GM12874 (cell line): ENCODE data around the gene ZNF710.
A peak's percentile ranks its signal among the peaks of the same experiment; 100 is the strongest.

Experiments
- CTCF ChIP-seq: IDR thresholded peaks from 2 replicates; pipeline ENCODE4 v1.5.1; 2011; ENCODE audit warnings: low read depth, mild to moderate bottlenecking, control low read depth, low read length, moderate library complexity; ENCODE audit not compliant: insufficient read depth

The ZNF710 gene

GRCh38 chr15:90064911-90065681 is 64.0 kb downstream of the ZNF710 start:
- no peak for TF ChIP-seq CTCF

- TF ChIP-seq CTCF = no peak
Observed at GRCh38 chr15:90065682-90066049, 64.5 kb downstream of the ZNF710 start.

GRCh38 chr15:90067181-90067952 is 66.2 kb downstream of the ZNF710 start:
- no peak for TF ChIP-seq CTCF

GRCh38 chr15:90067953-90068606 is 67.0 kb downstream of the ZNF710 start:
- no peak for TF ChIP-seq CTCF

- peak; percentile 68 for TF ChIP-seq CTCF
Observed at GRCh38 chr15:90071220-90071807, 70.2 kb downstream of the ZNF710 start.

GRCh38 chr15:90072978-90073640 is 72.0 kb downstream of the ZNF710 start:
- TF ChIP-seq CTCF = no peak

- TF ChIP-seq CTCF = no peak
Observed at GRCh38 chr15:90074023-90074422, 72.9 kb downstream of the ZNF710 start.
